Mammary epithelial cell (primary cell): Measurements from ENCODE around the gene FES.
"Not testable (repeated sequence)": the region's sequence is repeated elsewhere in the genome, so short reads cannot be mapped to it uniquely, and the experiment has no call there.

Experiments used
- CTCF ChIP-seq, 2 donors: IDR thresholded peaks in 1 of 2; conservative IDR thresholded peaks in 1 of 2; 2 replicates each; pipeline ENCODE4 v1.5.1; 2011 to 2012; ENCODE audit warnings: inconsistent platforms in 2 of 2, low read length in 2 of 2, mild to moderate bottlenecking in 2 of 2, control low read depth in 1 of 2, low read depth in 1 of 2; ENCODE audit not compliant: insufficient read depth in 1 of 2; ENCODE audit errors: extremely low read depth in 1 of 2
- EZH2 ChIP-seq: IDR thresholded peaks from 2 replicates; pipeline ENCODE4 v1.6.1; 2012; ENCODE audit warnings: low read length, inconsistent platforms, borderline replicate concordance

DNA sequence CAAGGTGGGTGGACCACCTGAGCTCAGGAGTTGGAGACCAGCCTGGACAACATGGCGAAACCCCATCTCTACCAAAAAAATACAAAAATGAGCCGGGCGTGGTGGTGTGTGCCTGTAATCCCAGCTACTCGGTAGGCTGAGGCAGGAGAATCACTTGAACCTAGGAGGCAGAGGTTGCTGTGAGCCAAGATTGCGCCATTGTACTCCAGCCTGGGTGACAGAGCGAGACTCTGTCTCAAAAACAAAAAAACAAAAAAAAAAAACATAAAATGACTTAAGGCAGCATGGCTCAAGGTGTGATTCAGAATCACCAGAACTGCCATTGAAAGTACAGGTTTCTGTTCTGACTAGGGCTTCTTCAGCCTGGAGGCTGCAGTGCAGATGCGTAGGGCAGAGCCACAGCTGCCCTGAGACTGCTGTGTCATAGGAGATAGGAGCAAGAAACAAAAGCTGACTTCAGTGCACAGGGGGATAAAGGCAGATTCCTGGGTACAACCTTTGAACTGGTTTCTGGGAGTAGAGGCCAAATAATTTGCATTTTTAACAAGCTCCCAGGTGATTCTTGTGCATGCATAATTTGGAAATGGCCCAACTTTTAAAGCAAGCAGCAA lies 38.5 kb downstream of the FES start:
- TF ChIP-seq CTCF (conservative IDR thresholded peaks at IDR 0.05 in 1 of 2, IDR thresholded peaks at IDR 0.05 in 1 of 2; ENCODE audit: extremely low read depth in 1 of 2, insufficient read depth in 1 of 2, low read depth in 1 of 2, low read length in 2 of 2); EZH2: not testable (repeated sequence)
